HCT116 (cell line): Measurements from ENCODE around the gene ACTR3. TPM values are rescaled to one million over a fixed set of nuclear protein-coding genes. Genes with fewer than 3 reads are reported as not detected.

Experiments used
- ATAC-seq: fragments of 200-7000 bp; cut with Tn5 transposase; 2 replicates; pipeline ENCODE4 v1.9.1; 2020; ENCODE audit warnings: mild to moderate bottlenecking, moderate library complexity
- BruUV-seq: library from RNA; stranded (reverse); fragments of 400-500 nt; replicated peaks from 2 replicates; lab custom pipeline; 2021; lab: Mats Ljungman, UMichigan
- CTCF ChIA-PET: fragments of 300-600 bp; sonication (Branson Sonifier 250); formaldehyde crosslinking; loops from one replicate; lab custom pipeline; 2021; ENCODE audit warnings: antibody characterized with exemption; lab: Charles Lee
- POLR2A ChIA-PET: fragments of 300-600, 350-600 bp; sonication (Branson Sonifier 250); formaldehyde crosslinking; loops from one replicate; lab custom pipeline; 2021; ENCODE audit warnings: antibody characterized with exemption; lab: Charles Lee
- RAD21 ChIA-PET, 2 experiments: fragments of 300-600 bp; sonication (Branson Sonifier 250); formaldehyde crosslinking; loops; one replicate each; lab custom pipeline; 2023; ENCODE audit warnings: low total read pairs in 2 of 2; ENCODE audit not compliant: uncharacterized antibody in 2 of 2, unreplicated experiment in 2 of 2, low non-redundant PET in 1 of 2; lab: Charles Lee
- DNase-seq: peaks from one replicate; pipeline ENCODE4 v3.0.0-alpha.2; 2010; ENCODE audit warnings: low read depth, low spot score
- H2AFZ ChIP-seq: fragments of 200-600 bp; shearing (Covaris generic), sonication (generic); 2 replicates; pipeline ENCODE4 v1.6.1; 2017; ENCODE audit warnings: low read depth, mixed run types, mixed read lengths, antibody characterized with exemption, low read length; ENCODE audit not compliant: poor library complexity, severe bottlenecking
- H3K27ac ChIP-seq: 2 replicates; pipeline ENCODE4 v1.5.1; 2012; ENCODE audit warnings: low read depth, low read length
- H3K27me3 ChIP-seq: fragments of 200-600 bp; sonication (generic); 2 replicates; pipeline ENCODE4 v1.6.1; 2016; ENCODE audit warnings: mixed run types, low read length, mixed read lengths; ENCODE audit not compliant: insufficient read depth
- H3K36me3 ChIP-seq, 2 experiments: fragments of 200-500 bp in 1 of 2; fragments of 200-600 bp in 1 of 2; sonication (Bioruptor generic) in 1 of 2; sonication (generic) in 1 of 2; 2 replicates each; pipeline versions ENCODE4 v1.5.1 to v1.6.1; 2014 to 2016; ENCODE audit warnings: low read length in 2 of 2, inconsistent platforms in 1 of 2, mixed read lengths in 1 of 2, mixed run types in 1 of 2; ENCODE audit not compliant: insufficient read depth in 2 of 2, control insufficient read depth in 1 of 2
- H3K4me1 ChIP-seq, 2 experiments: fragments of 200-600 bp in 1 of 2; sonication (generic) in 1 of 2; 2 replicates each; pipeline versions ENCODE4 v1.5.1 to v1.6.1; 2012 to 2017; ENCODE audit warnings: low read length in 2 of 2, inconsistent platforms in 1 of 2, mild to moderate bottlenecking in 1 of 2, mixed read lengths in 1 of 2, mixed run types in 1 of 2, moderate library complexity in 1 of 2; ENCODE audit not compliant: insufficient read depth in 2 of 2, control insufficient read depth in 1 of 2
- H3K4me2 ChIP-seq: fragments of 200-600 bp; sonication (generic); 2 replicates; pipeline ENCODE4 v1.6.1; 2017; ENCODE audit warnings: mixed run types, low read length, mixed read lengths
- H3K4me3 ChIP-seq, 2 experiments: fragments of 200-600 bp in 1 of 2; sonication (generic) in 1 of 2; replicated peaks in 1 of 2; 2 replicates each; pipeline ENCODE4 v1.5.1; 2011 to 2016; ENCODE audit warnings: low read length in 2 of 2, control low read depth in 1 of 2, low read depth in 1 of 2, mild to moderate bottlenecking in 1 of 2, mixed read lengths in 1 of 2, mixed run types in 1 of 2
- H3K79me2 ChIP-seq: fragments of 200-600 bp; sonication (generic); 2 replicates; pipeline ENCODE4 v1.6.1; 2017; ENCODE audit warnings: mild to moderate bottlenecking, mixed run types, low read length, moderate library complexity, mixed read lengths; ENCODE audit not compliant: insufficient read depth
- H3K9ac ChIP-seq: fragments of 200-600 bp; sonication (generic); 2 replicates; pipeline ENCODE4 v1.6.1; 2016; ENCODE audit warnings: low read length, mixed read lengths
- H3K9me2 ChIP-seq: fragments of 200-600 bp; sonication (generic), shearing (Covaris generic); 2 replicates; pipeline ENCODE4 v1.6.1; 2017; ENCODE audit warnings: mixed run types, mild to moderate bottlenecking, moderate library complexity; ENCODE audit not compliant: insufficient read depth
- H3K9me3 ChIP-seq, 2 experiments: fragments of 200-500 bp in 1 of 2; fragments of 200-600 bp in 1 of 2; sonication (Bioruptor generic) in 1 of 2; sonication (generic) in 1 of 2; 2 replicates each; pipeline ENCODE4 v1.6.1; 2014 to 2017; ENCODE audit warnings: low read length in 2 of 2, mixed read lengths in 2 of 2, inconsistent platforms in 1 of 2, low read depth in 1 of 2, mild to moderate bottlenecking in 1 of 2, mixed run types in 1 of 2, moderate library complexity in 1 of 2; ENCODE audit not compliant: control insufficient read depth in 1 of 2, insufficient read depth in 1 of 2
- H4K20me1 ChIP-seq: fragments of 200-600 bp; sonication (generic), shearing (Covaris generic); 2 replicates; pipeline ENCODE4 v1.6.1; 2017; ENCODE audit warnings: mixed run types, mild to moderate bottlenecking, moderate library complexity; ENCODE audit not compliant: insufficient read depth
- EZH2 ChIP-seq: fragments of 200-600 bp; sonication (generic); IDR thresholded peaks from 2 replicates; pipeline ENCODE4 v1.6.1; 2017; ENCODE audit warnings: antibody characterized with exemption, mixed run types
- SIN3A ChIP-seq: IDR thresholded peaks from 2 replicates; pipeline ENCODE4 v1.6.1; 2012; ENCODE audit warnings: low read depth
- ZFX ChIP-seq: fragments of 450-650 bp; IDR thresholded peaks from 2 replicates; pipeline ENCODE4 v1.6.1; 2017
- ZNF274 ChIP-seq: fragments of 200-500 bp; sonication (Bioruptor generic); IDR thresholded peaks from 2 replicates; pipeline ENCODE4 v1.6.1; 2014; ENCODE audit warnings: mild to moderate bottlenecking, low read depth, low read length, inconsistent platforms
- intact Hi-C: fragments of 100-400 bp; cut with micrococcal nuclease; formaldehyde crosslinking; loops from 2 replicates; pipeline ENCODE4 v1.10.0; 2022
- total RNA-seq: library from RNA; stranded (reverse); gene quantifications from one replicate; pipeline ENCODE4 v1.2.1, GENCODE V29; 2021; ENCODE audit not compliant: unreplicated experiment
- TF ChIP-seq, protein P1 (sequence below): IDR thresholded peaks from 2 replicates; pipeline ENCODE4 v1.6.1; 2012
- TF ChIP-seq, protein P2 (sequence below): IDR thresholded peaks from 2 replicates; pipeline ENCODE4 v1.6.1; 2011; ENCODE audit warnings: mild to moderate bottlenecking, low read length, moderate library complexity; ENCODE audit not compliant: insufficient replicate concordance; ENCODE audit errors: extremely low read depth
- TF ChIP-seq, protein P3 (sequence below), 3 experiments: fragments of 200-600 bp in 1 of 3; sonication (generic) in 1 of 3; IDR thresholded peaks in 2 of 3; conservative IDR thresholded peaks in 1 of 3; 2 replicates each; pipeline ENCODE4 v1.5.1; 2012 to 2017; ENCODE audit warnings: low read depth in 2 of 3, low read length in 2 of 3, antibody characterized with exemption in 1 of 3, borderline replicate concordance in 1 of 3, control low read depth in 1 of 3, mild to moderate bottlenecking in 1 of 3, mixed read lengths in 1 of 3, mixed run types in 1 of 3, moderate library complexity in 1 of 3; ENCODE audit not compliant: insufficient read depth in 1 of 3

Gene ACTR3
- total RNA-seq, 1 experiment from 2014 or later: 232 TPM

DNA sequence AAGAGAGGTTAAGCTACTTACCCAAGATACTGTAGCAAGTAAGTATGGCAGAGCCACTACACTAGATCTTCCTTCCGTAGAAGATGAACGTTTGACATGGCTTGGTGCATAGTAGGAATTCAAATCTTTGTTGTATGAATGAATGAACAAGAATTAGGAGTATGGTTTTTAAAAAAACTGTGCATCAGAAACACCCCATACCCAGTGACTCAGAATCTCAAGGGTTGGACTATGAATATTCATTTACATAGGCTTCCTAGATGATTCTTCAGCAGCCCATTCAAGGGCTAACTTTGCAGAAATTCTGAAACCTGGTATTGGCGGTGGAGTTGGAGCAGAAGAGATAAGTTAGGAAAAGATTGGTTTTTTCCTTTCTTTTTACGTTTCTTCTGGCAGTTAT, 5.4 kb downstream of the ACTR3 start:
- Histone ChIP-seq H3K4me3 (no peak overlapping the region), H4K20me1 (no peaks in the 10 kb centered on the region), H3K79me2 (peaks cover 100% of the 10 kb centered on the region), H2AFZ (no peak overlapping the region), H3K27ac (no peak overlapping the region; the same call in 1 of the 2 replicates), H3K9ac (no peak overlapping the region), H3K36me3 (no peaks in the 10 kb centered on the region; a peak in 1 of 4 replicates), H3K9me2 (no peaks in the 10 kb centered on the region), H3K9me3 (no peaks in the 10 kb centered on the region), H3K4me2 (peak overlapping the region; percentile 61; the same call in 1 of the 2 replicates), H3K4me1 (peaks cover 41 to 44% of the 10 kb centered on the region in 2 experiments), H3K27me3 (no peaks in the 10 kb centered on the region)
- intact Hi-C loops: no loop called here
- TF ChIP-seq, protein P1, sequence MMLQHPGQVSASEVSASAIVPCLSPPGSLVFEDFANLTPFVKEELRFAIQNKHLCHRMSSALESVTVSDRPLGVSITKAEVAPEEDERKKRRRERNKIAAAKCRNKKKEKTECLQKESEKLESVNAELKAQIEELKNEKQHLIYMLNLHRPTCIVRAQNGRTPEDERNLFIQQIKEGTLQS: no peak
- TF ChIP-seq ZFX: no peak
- no peak for TF ChIP-seq SIN3A
- TF ChIP-seq EZH2: no peak
- no peak for TF ChIP-seq ZNF274
- TF ChIP-seq, protein P2, sequence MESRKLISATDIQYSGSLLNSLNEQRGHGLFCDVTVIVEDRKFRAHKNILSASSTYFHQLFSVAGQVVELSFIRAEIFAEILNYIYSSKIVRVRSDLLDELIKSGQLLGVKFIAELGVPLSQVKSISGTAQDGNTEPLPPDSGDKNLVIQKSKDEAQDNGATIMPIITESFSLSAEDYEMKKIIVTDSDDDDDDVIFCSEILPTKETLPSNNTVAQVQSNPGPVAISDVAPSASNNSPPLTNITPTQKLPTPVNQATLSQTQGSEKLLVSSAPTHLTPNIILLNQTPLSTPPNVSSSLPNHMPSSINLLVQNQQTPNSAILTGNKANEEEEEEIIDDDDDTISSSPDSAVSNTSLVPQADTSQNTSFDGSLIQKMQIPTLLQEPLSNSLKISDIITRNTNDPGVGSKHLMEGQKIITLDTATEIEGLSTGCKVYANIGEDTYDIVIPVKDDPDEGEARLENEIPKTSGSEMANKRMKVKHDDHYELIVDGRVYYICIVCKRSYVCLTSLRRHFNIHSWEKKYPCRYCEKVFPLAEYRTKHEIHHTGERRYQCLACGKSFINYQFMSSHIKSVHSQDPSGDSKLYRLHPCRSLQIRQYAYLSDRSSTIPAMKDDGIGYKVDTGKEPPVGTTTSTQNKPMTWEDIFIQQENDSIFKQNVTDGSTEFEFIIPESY: no peak
- TF ChIP-seq, protein P3, sequence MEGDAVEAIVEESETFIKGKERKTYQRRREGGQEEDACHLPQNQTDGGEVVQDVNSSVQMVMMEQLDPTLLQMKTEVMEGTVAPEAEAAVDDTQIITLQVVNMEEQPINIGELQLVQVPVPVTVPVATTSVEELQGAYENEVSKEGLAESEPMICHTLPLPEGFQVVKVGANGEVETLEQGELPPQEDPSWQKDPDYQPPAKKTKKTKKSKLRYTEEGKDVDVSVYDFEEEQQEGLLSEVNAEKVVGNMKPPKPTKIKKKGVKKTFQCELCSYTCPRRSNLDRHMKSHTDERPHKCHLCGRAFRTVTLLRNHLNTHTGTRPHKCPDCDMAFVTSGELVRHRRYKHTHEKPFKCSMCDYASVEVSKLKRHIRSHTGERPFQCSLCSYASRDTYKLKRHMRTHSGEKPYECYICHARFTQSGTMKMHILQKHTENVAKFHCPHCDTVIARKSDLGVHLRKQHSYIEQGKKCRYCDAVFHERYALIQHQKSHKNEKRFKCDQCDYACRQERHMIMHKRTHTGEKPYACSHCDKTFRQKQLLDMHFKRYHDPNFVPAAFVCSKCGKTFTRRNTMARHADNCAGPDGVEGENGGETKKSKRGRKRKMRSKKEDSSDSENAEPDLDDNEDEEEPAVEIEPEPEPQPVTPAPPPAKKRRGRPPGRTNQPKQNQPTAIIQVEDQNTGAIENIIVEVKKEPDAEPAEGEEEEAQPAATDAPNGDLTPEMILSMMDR (IDR thresholded peaks at IDR 0.05 in 2 of 3, conservative IDR thresholded peaks at IDR 0.05 in 1 of 3; ENCODE audit: borderline replicate concordance in 1 of 3, insufficient read depth in 1 of 3, low read depth in 2 of 3, low read length in 2 of 3): no peak
- CTCF ChIA-PET: no interaction called here
- DNase-seq (no peak), ATAC-seq (no peak)
- POLR2A ChIA-PET: no interaction called here
- RAD21 ChIA-PET: no interaction called here
- no TSS peak for BruUV-seq
